HepG2 (cell line): ENCODE results near the gene RTEL1. TPM values are rescaled to one million over a fixed set of nuclear protein-coding genes. Genes with fewer than 3 reads are reported as not detected.

Experiments used
- AGO1 ChIP-seq: fragments of 200-400 bp; formaldehyde crosslinking; IDR thresholded peaks from 2 replicates; pipeline ENCODE4 v1.6.1; 2017; ENCODE audit warnings: mild to moderate bottlenecking, low read depth, low read length, moderate library complexity; ENCODE audit not compliant: poor library complexity, severe bottlenecking
- AKAP8 ChIP-seq: sonication (generic); formaldehyde crosslinking; IDR thresholded peaks from 2 replicates; pipeline ENCODE4 v1.5.1; 2020; ENCODE audit warnings: mild to moderate bottlenecking, missing genetic modification reagents
- CTCF ChIP-seq: sonication (generic); formaldehyde crosslinking; IDR thresholded peaks from 2 replicates; pipeline ENCODE4 v1.5.0; 2020; ENCODE audit warnings: mild to moderate bottlenecking, missing genetic modification reagents, moderate library complexity
- FOXA3 ChIP-seq: IDR thresholded peaks from 2 replicates; pipeline ENCODE4 v1.6.1; 2016; ENCODE audit warnings: missing genetic modification reagents, missing compliant biosample characterization
- FOXO1 ChIP-seq: sonication (generic); formaldehyde crosslinking; IDR thresholded peaks from 2 replicates; pipeline ENCODE4 v1.4.0; 2020; ENCODE audit warnings: missing genetic modification reagents
- GFI1 ChIP-seq: sonication (generic); formaldehyde crosslinking; IDR thresholded peaks from 2 replicates; pipeline ENCODE4 v1.5.0; 2020; ENCODE audit warnings: missing genetic modification reagents, mild to moderate bottlenecking, borderline replicate concordance
- HOXA3 ChIP-seq: sonication (generic); formaldehyde crosslinking; IDR thresholded peaks from 2 replicates; pipeline ENCODE4 v1.5.0; 2020; ENCODE audit warnings: missing genetic modification reagents
- IRF9 ChIP-seq: sonication (generic); formaldehyde crosslinking; IDR thresholded peaks from 2 replicates; pipeline ENCODE4 v1.8.0; 2022; ENCODE audit warnings: missing genetic modification reagents, mild to moderate bottlenecking, borderline replicate concordance
- MED1 ChIP-seq: sonication (generic); formaldehyde crosslinking; IDR thresholded peaks from 2 replicates; pipeline ENCODE4 v1.4.0; 2020; ENCODE audit warnings: missing genetic modification reagents
- NFATC3 ChIP-seq: sonication (generic); formaldehyde crosslinking; IDR thresholded peaks from 2 replicates; pipeline ENCODE4 v1.5.1; 2020; ENCODE audit warnings: mild to moderate bottlenecking, missing genetic modification reagents
- PATZ1 ChIP-seq: sonication (generic); formaldehyde crosslinking; IDR thresholded peaks from 2 replicates; pipeline ENCODE4 v1.4.0; 2020; ENCODE audit warnings: missing genetic modification reagents
- RFX3 ChIP-seq: IDR thresholded peaks from 2 replicates; pipeline ENCODE4 v1.6.1; 2016; ENCODE audit warnings: missing biosample characterization, missing genetic modification reagents
- RXRA ChIP-seq: sonication (generic); formaldehyde crosslinking; IDR thresholded peaks from 2 replicates; pipeline ENCODE4 v1.5.1; 2020; ENCODE audit warnings: missing genetic modification reagents
- SAFB2 ChIP-seq: sonication (generic); formaldehyde crosslinking; IDR thresholded peaks from 2 replicates; pipeline ENCODE4 v1.5.1; 2020; ENCODE audit warnings: missing genetic modification reagents, low read depth, mild to moderate bottlenecking, borderline replicate concordance
- SKI ChIP-seq: fragments of 450-650 bp; IDR thresholded peaks from one replicate; pipeline ENCODE4 v1.6.1; 2018; ENCODE audit warnings: mild to moderate bottlenecking; ENCODE audit not compliant: partially characterized antibody
- ZBTB3 ChIP-seq: sonication (generic); formaldehyde crosslinking; IDR thresholded peaks from 2 replicates; pipeline ENCODE4 v1.4.0; 2020; ENCODE audit warnings: low read depth, mild to moderate bottlenecking, moderate library complexity, missing genetic modification reagents, borderline replicate concordance
- ZFP1 ChIP-seq: IDR thresholded peaks from 2 replicates; pipeline ENCODE4 v1.6.1; 2016
- ZNF235 ChIP-seq: sonication (generic); formaldehyde crosslinking; IDR thresholded peaks from 2 replicates; pipeline ENCODE4 v1.8.1; 2023; ENCODE audit warnings: mild to moderate bottlenecking, missing genetic modification reagents, borderline replicate concordance
- ZNF576 ChIP-seq: sonication (generic); formaldehyde crosslinking; IDR thresholded peaks from 2 replicates; pipeline ENCODE4 v1.4.0; 2020; ENCODE audit warnings: mild to moderate bottlenecking, missing genetic modification reagents
- ZNF597 ChIP-seq: sonication (generic); formaldehyde crosslinking; IDR thresholded peaks from 2 replicates; pipeline ENCODE4 v1.5.0; 2020; ENCODE audit warnings: missing genetic modification reagents
- ZNF644 ChIP-seq: IDR thresholded peaks from 2 replicates; pipeline ENCODE4 v1.6.1; 2016; ENCODE audit warnings: low read depth
- ZZZ3 ChIP-seq: sonication (generic); formaldehyde crosslinking; IDR thresholded peaks from 2 replicates; pipeline ENCODE4 v1.4.0; 2020; ENCODE audit warnings: missing genetic modification reagents, mild to moderate bottlenecking, borderline replicate concordance
- polyA plus RNA-seq, 8 experiments: library from polyadenylated mRNA; depleted of rRNA in 3 of 8; stranded (reverse) in 7 of 8; unstranded in 1 of 8; fragments of >200 nt; fragmentation: Illumina TruSeq in 4 of 8; extraction: Trizol in 4 of 8; gene quantifications; 2 replicates each; pipeline versions ENCODE4 v1.2.1 to v1.2.3, GENCODE V29; 2011 to 2016; ENCODE audit warnings: low read depth in 4 of 8, missing spikeins in 1 of 8, mixed read lengths in 1 of 8; ENCODE audit not compliant: insufficient read depth in 1 of 8
- total RNA-seq, 5 experiments: library from RNA; depleted of rRNA; stranded (reverse); fragments of >200 nt; fragmentation: Illumina TruSeq; extraction: Trizol; gene quantifications; 2 replicates each; pipeline ENCODE4 v1.2.3, GENCODE V29; 2016; ENCODE audit warnings: low read depth in 1 of 5

The RTEL1 gene
- total and polyA plus RNA-seq, 2 of the 13 experiments (the other 11 are each of a cell fraction or from before 2014, with no cell fraction given) = 21.8 to 36.4 TPM

GRCh38 chr20:63706852-63707557, 48.9 kb downstream of the RTEL1 start (continued):
- TF ChIP-seq AKAP8 (CRISPR knock-in tag) (peak; percentile 88), FOXA3 (CRISPR knock-in tag) (peak; percentile 46; the same call in 1 of the 2 replicates), ZFP1 (CRISPR knock-in tag) (0 out of 2 replicates have a peak, but pooled peaks have one; percentile 21), PATZ1 (CRISPR knock-in tag) (peak; percentile 70), RFX3 (peak; percentile 19; the same call in 1 of the 2 replicates), GFI1 (no peak), IRF9 (peak; percentile 60; the same call in 1 of the 2 replicates), AGO1 (peak; percentile 6), CTCF (CRISPR knock-in tag) (peak; percentile 98), ZNF576 (CRISPR knock-in tag) (0 out of 2 replicates have a peak, but pooled peaks have one; percentile 12), ZZZ3 (CRISPR knock-in tag) (peak; percentile 46; the same call in 1 of the 2 replicates), ZNF644 (CRISPR knock-in tag) (no peak), SKI (peak; percentile 60), ZNF235 (CRISPR knock-in tag) (no peak), SAFB2 (CRISPR knock-in tag) (peak; percentile 79; the same call in 1 of the 2 replicates), FOXO1 (CRISPR knock-in tag) (0 out of 2 replicates have a peak, but pooled peaks have one; percentile 68), NFATC3 (CRISPR knock-in tag) (no peak), ZNF597 (CRISPR knock-in tag) (no peak), MED1 (CRISPR knock-in tag) (peak; percentile 50; the same call in 1 of the 2 replicates), HOXA3 (CRISPR knock-in tag) (peak; percentile 68; the same call in 1 of the 2 replicates), ZBTB3 (no peak), RXRA (CRISPR knock-in tag) (peak; percentile 87; the same call in 1 of the 2 replicates)
